K562 (cell line): ENCODE data around the gene FBXO17. TPM values are rescaled to one million over a fixed set of nuclear protein-coding genes. Genes with fewer than 3 reads are reported as not detected.

Experiments
- HNRNPK ChIP-seq: fragments of 200-400 bp; formaldehyde crosslinking; IDR thresholded peaks from one replicate; pipeline ENCODE4 v1.6.1; 2018; ENCODE audit warnings: mild to moderate bottlenecking, low read depth, low read length; ENCODE audit not compliant: poor library complexity, severe bottlenecking
- SLC30A9 ChIP-seq: fragments of 250-450 bp; sonication (Bioruptor Pico); IDR thresholded peaks from 2 replicates; pipeline ENCODE4 v1.8.0; 2022; ENCODE audit warnings: mild to moderate bottlenecking, moderate library complexity
- SP2 ChIP-seq: IDR thresholded peaks from 2 replicates; pipeline ENCODE4 v1.6.1; 2011; ENCODE audit warnings: mild to moderate bottlenecking, low read depth, low read length, moderate library complexity; ENCODE audit not compliant: poor library complexity, severe bottlenecking; ENCODE audit errors: extremely low read depth
- TCF7 ChIP-seq: sonication (generic); IDR thresholded peaks from 2 replicates; pipeline ENCODE4 v1.6.1; 2016; ENCODE audit warnings: antibody characterized with exemption, borderline replicate concordance
- ZNF140 ChIP-seq: fragments of 250-450 bp; sonication (Bioruptor Pico); IDR thresholded peaks from 2 replicates; pipeline ENCODE4 v1.8.0; 2021; ENCODE audit warnings: moderate library complexity, mild to moderate bottlenecking, inconsistent platforms
- ZNF766 ChIP-seq: fragments of 200-800 bp; sonication (Bioruptor generic); conservative IDR thresholded peaks from 2 replicates; pipeline ENCODE4 v1.6.1; 2016; ENCODE audit warnings: missing genetic modification characterization, missing compliant biosample characterization
- polyA plus RNA-seq, 8 experiments: library from polyadenylated mRNA; depleted of rRNA in 4 of 8; stranded (reverse) in 5 of 8; unstranded in 3 of 8; fragments of >200 nt; fragmentation: Nextera tagmentation in 2 of 8; fragmentation: Illumina TruSeq in 1 of 8; extraction: Ambion mirVana in 2 of 8; extraction: Trizol in 1 of 8; gene quantifications; 2 replicates each; pipeline versions ENCODE4 v1.2.1 to v1.2.3, GENCODE V29; 2011 to 2014; ENCODE audit warnings: inconsistent platforms in 1 of 8, missing spikeins in 1 of 8
- total RNA-seq, 7 experiments: library from RNA; depleted of rRNA in 6 of 7; stranded (reverse); fragments of >200 nt in 6 of 7; fragmentation: Illumina TruSeq in 2 of 7; extraction: Trizol in 2 of 7; gene quantifications; 2 replicates each; pipeline versions ENCODE4 v1.2.1 to v1.2.3, GENCODE V29; 2011 to 2021; ENCODE audit warnings: low replicate concordance in 1 of 7
- TF ChIP-seq, protein P1 (sequence below): fragments of 450-650 bp; IDR thresholded peaks from 2 replicates; pipeline ENCODE4 v1.6.1; 2016; ENCODE audit warnings: mild to moderate bottlenecking, moderate library complexity
- TF ChIP-seq, protein P2 (sequence below): sonication (generic); IDR thresholded peaks from 2 replicates; pipeline ENCODE4 v1.6.1; 2016
- TF ChIP-seq, protein P3 (sequence below): sonication (generic); formaldehyde crosslinking; IDR thresholded peaks from 2 replicates; pipeline ENCODE4 v1.8.0; 2022; ENCODE audit warnings: missing genetic modification reagents, mild to moderate bottlenecking, borderline replicate concordance
- TF ChIP-seq, protein P4 (sequence below): fragments of 450-650 bp; IDR thresholded peaks from one replicate; pipeline ENCODE4 v1.6.1; 2018; ENCODE audit warnings: mild to moderate bottlenecking, moderate library complexity; ENCODE audit not compliant: partially characterized antibody

The FBXO17 gene
- total and polyA plus RNA-seq, 9 of the 15 experiments (the other 6 are each of a cell fraction or from before 2014, with no cell fraction given): 4.1 to 27.1 (median 19.0) TPM

DNA sequence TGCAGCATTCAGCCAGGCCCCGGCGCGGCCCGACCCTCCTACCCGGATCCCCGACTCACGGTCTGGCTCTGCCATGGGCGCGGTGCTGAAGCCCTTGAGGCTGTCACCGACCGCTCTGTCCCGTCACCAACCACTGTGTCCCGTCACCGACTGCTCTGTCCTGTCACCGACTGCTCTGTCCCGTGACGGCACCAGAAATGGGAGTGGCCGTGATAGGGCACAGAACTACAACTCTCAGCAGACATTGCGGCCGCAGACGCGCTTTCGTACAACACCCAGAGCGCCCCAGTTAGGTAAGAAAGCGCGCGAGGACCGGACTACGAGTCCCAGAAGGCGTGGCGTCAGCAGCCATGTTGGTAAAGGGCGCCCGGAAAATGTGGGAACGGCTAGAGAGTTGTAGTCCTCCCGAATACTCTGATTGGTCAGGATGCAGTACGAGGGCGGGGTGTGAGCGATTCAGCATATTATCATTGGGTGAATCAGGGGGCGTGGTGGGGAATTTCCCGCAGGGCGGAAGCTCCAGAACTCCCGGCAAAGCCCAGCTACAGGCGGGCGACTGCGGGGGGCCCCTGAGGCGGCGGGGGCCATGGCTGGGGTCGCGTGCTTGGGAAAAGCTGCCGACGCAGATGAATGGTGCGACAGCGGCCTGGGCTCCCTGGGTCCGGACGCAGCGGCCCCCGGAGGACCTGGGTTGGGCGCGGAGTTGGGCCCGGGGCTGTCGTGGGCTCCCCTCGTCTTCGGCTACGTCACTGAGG lies 75.9 kb downstream of the FBXO17 start, which contains the start of the genes NFKBIB and SIRT2 (continued):
- TF ChIP-seq SLC30A9 (CRISPR knock-in tag) (no peak), TCF7 (peak; percentile 68; the same call in 1 of the 2 replicates), ZNF140 (CRISPR knock-in tag) (no peak), HNRNPK (no peak), ZNF766 (CRISPR knock-in tag) (peak; percentile 80), SP2 (peak; percentile 70)
- TF ChIP-seq, protein P1, sequence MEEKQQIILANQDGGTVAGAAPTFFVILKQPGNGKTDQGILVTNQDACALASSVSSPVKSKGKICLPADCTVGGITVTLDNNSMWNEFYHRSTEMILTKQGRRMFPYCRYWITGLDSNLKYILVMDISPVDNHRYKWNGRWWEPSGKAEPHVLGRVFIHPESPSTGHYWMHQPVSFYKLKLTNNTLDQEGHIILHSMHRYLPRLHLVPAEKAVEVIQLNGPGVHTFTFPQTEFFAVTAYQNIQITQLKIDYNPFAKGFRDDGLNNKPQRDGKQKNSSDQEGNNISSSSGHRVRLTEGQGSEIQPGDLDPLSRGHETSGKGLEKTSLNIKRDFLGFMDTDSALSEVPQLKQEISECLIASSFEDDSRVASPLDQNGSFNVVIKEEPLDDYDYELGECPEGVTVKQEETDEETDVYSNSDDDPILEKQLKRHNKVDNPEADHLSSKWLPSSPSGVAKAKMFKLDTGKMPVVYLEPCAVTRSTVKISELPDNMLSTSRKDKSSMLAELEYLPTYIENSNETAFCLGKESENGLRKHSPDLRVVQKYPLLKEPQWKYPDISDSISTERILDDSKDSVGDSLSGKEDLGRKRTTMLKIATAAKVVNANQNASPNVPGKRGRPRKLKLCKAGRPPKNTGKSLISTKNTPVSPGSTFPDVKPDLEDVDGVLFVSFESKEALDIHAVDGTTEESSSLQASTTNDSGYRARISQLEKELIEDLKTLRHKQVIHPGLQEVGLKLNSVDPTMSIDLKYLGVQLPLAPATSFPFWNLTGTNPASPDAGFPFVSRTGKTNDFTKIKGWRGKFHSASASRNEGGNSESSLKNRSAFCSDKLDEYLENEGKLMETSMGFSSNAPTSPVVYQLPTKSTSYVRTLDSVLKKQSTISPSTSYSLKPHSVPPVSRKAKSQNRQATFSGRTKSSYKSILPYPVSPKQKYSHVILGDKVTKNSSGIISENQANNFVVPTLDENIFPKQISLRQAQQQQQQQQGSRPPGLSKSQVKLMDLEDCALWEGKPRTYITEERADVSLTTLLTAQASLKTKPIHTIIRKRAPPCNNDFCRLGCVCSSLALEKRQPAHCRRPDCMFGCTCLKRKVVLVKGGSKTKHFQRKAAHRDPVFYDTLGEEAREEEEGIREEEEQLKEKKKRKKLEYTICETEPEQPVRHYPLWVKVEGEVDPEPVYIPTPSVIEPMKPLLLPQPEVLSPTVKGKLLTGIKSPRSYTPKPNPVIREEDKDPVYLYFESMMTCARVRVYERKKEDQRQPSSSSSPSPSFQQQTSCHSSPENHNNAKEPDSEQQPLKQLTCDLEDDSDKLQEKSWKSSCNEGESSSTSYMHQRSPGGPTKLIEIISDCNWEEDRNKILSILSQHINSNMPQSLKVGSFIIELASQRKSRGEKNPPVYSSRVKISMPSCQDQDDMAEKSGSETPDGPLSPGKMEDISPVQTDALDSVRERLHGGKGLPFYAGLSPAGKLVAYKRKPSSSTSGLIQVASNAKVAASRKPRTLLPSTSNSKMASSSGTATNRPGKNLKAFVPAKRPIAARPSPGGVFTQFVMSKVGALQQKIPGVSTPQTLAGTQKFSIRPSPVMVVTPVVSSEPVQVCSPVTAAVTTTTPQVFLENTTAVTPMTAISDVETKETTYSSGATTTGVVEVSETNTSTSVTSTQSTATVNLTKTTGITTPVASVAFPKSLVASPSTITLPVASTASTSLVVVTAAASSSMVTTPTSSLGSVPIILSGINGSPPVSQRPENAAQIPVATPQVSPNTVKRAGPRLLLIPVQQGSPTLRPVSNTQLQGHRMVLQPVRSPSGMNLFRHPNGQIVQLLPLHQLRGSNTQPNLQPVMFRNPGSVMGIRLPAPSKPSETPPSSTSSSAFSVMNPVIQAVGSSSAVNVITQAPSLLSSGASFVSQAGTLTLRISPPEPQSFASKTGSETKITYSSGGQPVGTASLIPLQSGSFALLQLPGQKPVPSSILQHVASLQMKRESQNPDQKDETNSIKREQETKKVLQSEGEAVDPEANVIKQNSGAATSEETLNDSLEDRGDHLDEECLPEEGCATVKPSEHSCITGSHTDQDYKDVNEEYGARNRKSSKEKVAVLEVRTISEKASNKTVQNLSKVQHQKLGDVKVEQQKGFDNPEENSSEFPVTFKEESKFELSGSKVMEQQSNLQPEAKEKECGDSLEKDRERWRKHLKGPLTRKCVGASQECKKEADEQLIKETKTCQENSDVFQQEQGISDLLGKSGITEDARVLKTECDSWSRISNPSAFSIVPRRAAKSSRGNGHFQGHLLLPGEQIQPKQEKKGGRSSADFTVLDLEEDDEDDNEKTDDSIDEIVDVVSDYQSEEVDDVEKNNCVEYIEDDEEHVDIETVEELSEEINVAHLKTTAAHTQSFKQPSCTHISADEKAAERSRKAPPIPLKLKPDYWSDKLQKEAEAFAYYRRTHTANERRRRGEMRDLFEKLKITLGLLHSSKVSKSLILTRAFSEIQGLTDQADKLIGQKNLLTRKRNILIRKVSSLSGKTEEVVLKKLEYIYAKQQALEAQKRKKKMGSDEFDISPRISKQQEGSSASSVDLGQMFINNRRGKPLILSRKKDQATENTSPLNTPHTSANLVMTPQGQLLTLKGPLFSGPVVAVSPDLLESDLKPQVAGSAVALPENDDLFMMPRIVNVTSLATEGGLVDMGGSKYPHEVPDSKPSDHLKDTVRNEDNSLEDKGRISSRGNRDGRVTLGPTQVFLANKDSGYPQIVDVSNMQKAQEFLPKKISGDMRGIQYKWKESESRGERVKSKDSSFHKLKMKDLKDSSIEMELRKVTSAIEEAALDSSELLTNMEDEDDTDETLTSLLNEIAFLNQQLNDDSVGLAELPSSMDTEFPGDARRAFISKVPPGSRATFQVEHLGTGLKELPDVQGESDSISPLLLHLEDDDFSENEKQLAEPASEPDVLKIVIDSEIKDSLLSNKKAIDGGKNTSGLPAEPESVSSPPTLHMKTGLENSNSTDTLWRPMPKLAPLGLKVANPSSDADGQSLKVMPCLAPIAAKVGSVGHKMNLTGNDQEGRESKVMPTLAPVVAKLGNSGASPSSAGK: 0 out of 2 replicates have a peak, but pooled peaks have one; percentile 39
- TF ChIP-seq, protein P2, sequence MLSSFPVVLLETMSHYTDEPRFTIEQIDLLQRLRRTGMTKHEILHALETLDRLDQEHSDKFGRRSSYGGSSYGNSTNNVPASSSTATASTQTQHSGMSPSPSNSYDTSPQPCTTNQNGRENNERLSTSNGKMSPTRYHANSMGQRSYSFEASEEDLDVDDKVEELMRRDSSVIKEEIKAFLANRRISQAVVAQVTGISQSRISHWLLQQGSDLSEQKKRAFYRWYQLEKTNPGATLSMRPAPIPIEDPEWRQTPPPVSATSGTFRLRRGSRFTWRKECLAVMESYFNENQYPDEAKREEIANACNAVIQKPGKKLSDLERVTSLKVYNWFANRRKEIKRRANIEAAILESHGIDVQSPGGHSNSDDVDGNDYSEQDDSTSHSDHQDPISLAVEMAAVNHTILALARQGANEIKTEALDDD: no peak
- TF ChIP-seq, protein P3, sequence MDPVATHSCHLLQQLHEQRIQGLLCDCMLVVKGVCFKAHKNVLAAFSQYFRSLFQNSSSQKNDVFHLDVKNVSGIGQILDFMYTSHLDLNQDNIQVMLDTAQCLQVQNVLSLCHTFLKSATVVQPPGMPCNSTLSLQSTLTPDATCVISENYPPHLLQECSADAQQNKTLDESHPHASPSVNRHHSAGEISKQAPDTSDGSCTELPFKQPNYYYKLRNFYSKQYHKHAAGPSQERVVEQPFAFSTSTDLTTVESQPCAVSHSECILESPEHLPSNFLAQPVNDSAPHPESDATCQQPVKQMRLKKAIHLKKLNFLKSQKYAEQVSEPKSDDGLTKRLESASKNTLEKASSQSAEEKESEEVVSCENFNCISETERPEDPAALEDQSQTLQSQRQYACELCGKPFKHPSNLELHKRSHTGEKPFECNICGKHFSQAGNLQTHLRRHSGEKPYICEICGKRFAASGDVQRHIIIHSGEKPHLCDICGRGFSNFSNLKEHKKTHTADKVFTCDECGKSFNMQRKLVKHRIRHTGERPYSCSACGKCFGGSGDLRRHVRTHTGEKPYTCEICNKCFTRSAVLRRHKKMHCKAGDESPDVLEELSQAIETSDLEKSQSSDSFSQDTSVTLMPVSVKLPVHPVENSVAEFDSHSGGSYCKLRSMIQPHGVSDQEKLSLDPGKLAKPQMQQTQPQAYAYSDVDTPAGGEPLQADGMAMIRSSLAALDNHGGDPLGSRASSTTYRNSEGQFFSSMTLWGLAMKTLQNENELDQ (CRISPR knock-in tag): no peak
- TF ChIP-seq, protein P4, sequence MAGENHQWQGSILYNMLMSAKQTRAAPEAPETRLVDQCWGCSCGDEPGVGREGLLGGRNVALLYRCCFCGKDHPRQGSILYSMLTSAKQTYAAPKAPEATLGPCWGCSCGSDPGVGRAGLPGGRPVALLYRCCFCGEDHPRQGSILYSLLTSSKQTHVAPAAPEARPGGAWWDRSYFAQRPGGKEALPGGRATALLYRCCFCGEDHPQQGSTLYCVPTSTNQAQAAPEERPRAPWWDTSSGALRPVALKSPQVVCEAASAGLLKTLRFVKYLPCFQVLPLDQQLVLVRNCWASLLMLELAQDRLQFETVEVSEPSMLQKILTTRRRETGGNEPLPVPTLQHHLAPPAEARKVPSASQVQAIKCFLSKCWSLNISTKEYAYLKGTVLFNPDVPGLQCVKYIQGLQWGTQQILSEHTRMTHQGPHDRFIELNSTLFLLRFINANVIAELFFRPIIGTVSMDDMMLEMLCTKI: no peak
